ENCODE measurements around the gene ACTN3.
"Not testable (repeated sequence)": the region's sequence is repeated elsewhere in the genome, so short reads cannot be mapped to it uniquely, and the experiment has no call there.

The ACTN3 gene

GRCh38 chr11:66567787-66568123 lies 21.1 kb downstream of the ACTN3 start:
- no peak for DNase-seq

- DNase-seq = peak; percentile 71
These were observed 21.6 kb downstream of the ACTN3 start, which contains the start of gene CTSF for GRCh38 chr11:66568124-66568916. TSS of gene CTSF (minus strand) at chr11:66568606. CDS start at chr11:66568486, 120 bp downstream.

- DNase-seq = no peak
These were observed 22.4 kb downstream of the ACTN3 start for GRCh38 chr11:66569076-66569475.

- no peak for DNase-seq
These were observed 23.6 kb downstream of the ACTN3 start for GRCh38 chr11:66570079-66570849.

- DNase-seq = no peak
These were observed 24.1 kb downstream of the ACTN3 start for GRCh38 chr11:66570850-66571180.

- peak; percentile 55 for DNase-seq
These were observed 32.4 kb downstream of the ACTN3 start for GRCh38 chr11:66579017-66579606.

- DNase-seq = no peak
These were observed 34.1 kb downstream of the ACTN3 start for GRCh38 chr11:66580803-66581202.

GRCh38 chr11:66581261-66581660 lies 34.6 kb downstream of the ACTN3 start:
- DNase-seq = no peak

GRCh38 chr11:66582565-66583147 lies 36.0 kb downstream of the ACTN3 start:
- not testable (repeated sequence) for DNase-seq

GRCh38 chr11:66585447-66585846 lies 38.7 kb downstream of the ACTN3 start:
- not testable (repeated sequence) for DNase-seq

GRCh38 chr11:66586136-66586535 lies 39.4 kb downstream of the ACTN3 start:
- no peak for DNase-seq

GRCh38 chr11:66589315-66589714 lies 42.6 kb downstream of the ACTN3 start:
- DNase-seq = not testable (repeated sequence)

- DNase-seq = no peak
These were observed 43.4 kb downstream of the ACTN3 start for GRCh38 chr11:66589996-66590675.

- no peak for DNase-seq
These were observed 44.5 kb downstream of the ACTN3 start for GRCh38 chr11:66591175-66591574.

GRCh38 chr11:66592457-66593302 lies 46.0 kb downstream of the ACTN3 start, which contains the start of the genes CCDC87 and CCS:
TSS of gene CCDC87 (minus strand) at chr11:66593063. CDS start at chr11:66593015, 48 bp downstream.
TSS of gene CCS (plus strand) at chr11:66593185. CDS start at chr11:66593262, 77 bp downstream.
- DNase-seq = peak; percentile 95

GRCh38 chr11:66593303-66593635 lies 46.6 kb downstream of the ACTN3 start:
- no peak for DNase-seq

- no peak for DNase-seq
These were observed 46.9 kb downstream of the ACTN3 start for GRCh38 chr11:66593650-66594049.

- no peak for DNase-seq
These were observed 48.7 kb downstream of the ACTN3 start for GRCh38 chr11:66595245-66595904.

- no peak for DNase-seq
These were observed 52.3 kb downstream of the ACTN3 start for GRCh38 chr11:66598993-66599392.

GRCh38 chr11:66600219-66600618 lies 53.5 kb downstream of the ACTN3 start:
- DNase-seq = no peak

- no peak for DNase-seq
These were observed 54.0 kb downstream of the ACTN3 start for GRCh38 chr11:66600631-66601233.

Data from COR-L47 (cell line).